ENCODE measurements around the gene SNAPC3.

Gene SNAPC3

DNA sequence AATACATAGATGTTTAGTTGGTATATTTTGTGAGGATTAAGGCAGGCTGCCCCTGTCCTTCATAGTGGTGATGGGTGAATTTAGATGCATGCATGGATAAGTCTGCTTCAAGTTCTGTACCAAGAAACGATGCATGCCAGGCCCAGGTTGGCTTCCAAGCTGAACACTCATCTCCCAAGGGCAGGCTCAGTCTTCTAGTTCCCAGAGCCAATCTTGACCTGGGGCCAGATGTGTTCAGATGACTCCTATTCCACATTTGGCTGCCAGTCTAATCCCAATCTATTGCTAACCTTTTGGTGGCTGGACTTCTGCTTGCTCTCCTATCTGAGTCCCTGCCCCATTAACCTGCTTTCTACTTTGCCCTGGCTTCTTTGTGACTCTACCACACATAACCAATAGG, 18.5 kb upstream of the SNAPC3 start:
- no peak overlapping the region for H2AFZ ChIP-seq (ENCODE audit: low read length)
- H3K9me3 ChIP-seq (ENCODE audit: low read length) = no peaks in the 10 kb centered on the region
- TF ChIP-seq EZH2 (IDR thresholded peaks at IDR 0.05; ENCODE audit: borderline replicate concordance, low read length) (no peak), CTCF (IDR thresholded peaks at IDR 0.05; ENCODE audit: low read length) (no peak)
- H3K9ac ChIP-seq (ENCODE audit: low read length) = no peak overlapping the region
- H3K79me2 ChIP-seq (ENCODE audit: insufficient read depth, low read length) = no peaks in the 10 kb centered on the region
- H3K27me3 ChIP-seq (ENCODE audit: insufficient read depth, low read length) = no peaks in the 10 kb centered on the region
- H4K20me1 ChIP-seq (ENCODE audit: insufficient read depth, low read length) = no peaks in the 10 kb centered on the region
- no peaks in the 10 kb centered on the region for H3F3A ChIP-seq (ENCODE audit: insufficient read depth, low read length)
- H3K36me3 ChIP-seq (ENCODE audit: insufficient read depth, low read length) = no peaks in the 10 kb centered on the region
- H3K4me2 ChIP-seq (ENCODE audit: low read length) = no peak overlapping the region
- H3K4me3 ChIP-seq (ENCODE audit: low read depth, low read length, poor library complexity, severe bottlenecking) = no peak overlapping the region
- H3K4me1 ChIP-seq (ENCODE audit: insufficient read depth, low read length, severe bottlenecking) = no peaks in the 10 kb centered on the region
- no peaks in the 10 kb centered on the region for H3K9me2 ChIP-seq (ENCODE audit: low read depth, low read length)
- no peak overlapping the region for H3K27ac ChIP-seq (ENCODE audit: low read depth, low read length, poor library complexity, severe bottlenecking)

DNA sequence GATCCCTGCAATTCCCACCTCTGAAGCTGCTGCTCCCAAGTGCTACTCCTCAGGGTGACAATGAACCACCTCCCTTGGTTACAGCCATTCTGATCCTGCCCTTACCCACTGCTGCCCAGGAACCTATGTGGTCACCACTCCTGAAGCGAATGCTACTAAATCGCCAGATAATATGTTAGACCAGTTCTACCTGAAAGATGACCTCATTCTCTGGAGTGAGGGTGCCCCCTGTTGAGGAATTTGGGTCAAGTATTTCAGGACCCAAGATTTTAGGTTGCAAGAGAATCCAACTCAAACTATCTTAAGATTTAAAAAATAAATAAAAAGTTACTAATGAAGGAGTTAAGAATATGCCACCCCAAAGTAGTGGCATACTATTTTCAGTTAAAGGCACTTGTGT, 5.8 kb upstream of the SNAPC3 start:
- Histone ChIP-seq H3K4me3 (ENCODE audit: low read depth, low read length, poor library complexity, severe bottlenecking) (no peak overlapping the region), H3K4me1 (ENCODE audit: insufficient read depth, low read length, severe bottlenecking) (peaks cover 8% of the 10 kb centered on the region), H3K4me2 (ENCODE audit: low read length) (no peak overlapping the region), H3K27ac (ENCODE audit: low read depth, low read length, poor library complexity, severe bottlenecking) (no peak overlapping the region), H3K36me3 (ENCODE audit: insufficient read depth, low read length) (no peaks in the 10 kb centered on the region; the same call in 1 of the 2 replicates), H2AFZ (ENCODE audit: low read length) (no peak overlapping the region), H3K79me2 (ENCODE audit: insufficient read depth, low read length) (no peaks in the 10 kb centered on the region), H4K20me1 (ENCODE audit: insufficient read depth, low read length) (no peaks in the 10 kb centered on the region), H3F3A (ENCODE audit: insufficient read depth, low read length) (no peaks in the 10 kb centered on the region), H3K9me3 (ENCODE audit: low read length) (no peaks in the 10 kb centered on the region), H3K9me2 (ENCODE audit: low read depth, low read length) (no peaks in the 10 kb centered on the region), H3K9ac (ENCODE audit: low read length) (no peak overlapping the region), H3K27me3 (ENCODE audit: insufficient read depth, low read length) (no peaks in the 10 kb centered on the region)
- TF ChIP-seq CTCF (IDR thresholded peaks at IDR 0.05; ENCODE audit: low read length) (peak; percentile 53; the same call in 1 of the 2 replicates), EZH2 (IDR thresholded peaks at IDR 0.05; ENCODE audit: borderline replicate concordance, low read length) (no peak)

GRCh38 chr9:15417626-15418025, 5.0 kb upstream of the SNAPC3 start:
- Histone ChIP-seq H3K4me3 (ENCODE audit: low read depth, low read length, poor library complexity, severe bottlenecking) (no peak overlapping the region), H3K9ac (ENCODE audit: low read length) (no peak overlapping the region), H3K4me2 (ENCODE audit: low read length) (no peak overlapping the region), H2AFZ (ENCODE audit: low read length) (no peak overlapping the region), H3K4me1 (ENCODE audit: insufficient read depth, low read length, severe bottlenecking) (peaks cover 13% of the 10 kb centered on the region), H3K79me2 (ENCODE audit: insufficient read depth, low read length) (no peaks in the 10 kb centered on the region), H3K9me3 (ENCODE audit: low read length) (no peaks in the 10 kb centered on the region), H3K27ac (ENCODE audit: low read depth, low read length, poor library complexity, severe bottlenecking) (no peak overlapping the region), H3K9me2 (ENCODE audit: low read depth, low read length) (no peaks in the 10 kb centered on the region), H4K20me1 (ENCODE audit: insufficient read depth, low read length) (no peaks in the 10 kb centered on the region), H3F3A (ENCODE audit: insufficient read depth, low read length) (no peaks in the 10 kb centered on the region), H3K36me3 (ENCODE audit: insufficient read depth, low read length) (no peaks in the 10 kb centered on the region; the same call in 1 of the 2 replicates), H3K27me3 (ENCODE audit: insufficient read depth, low read length) (no peaks in the 10 kb centered on the region)
- TF ChIP-seq EZH2 (IDR thresholded peaks at IDR 0.05; ENCODE audit: borderline replicate concordance, low read length) (no peak), CTCF (IDR thresholded peaks at IDR 0.05; ENCODE audit: low read length) (no peak)

All from OCI-LY1 (cell line).